ENCODE data around the gene ZSWIM4.
"Not testable (repeated sequence)": the region's sequence is repeated elsewhere in the genome, so short reads cannot be mapped to it uniquely, and the experiment has no call there.

The ZSWIM4 gene

GRCh38 chr19:13790354-13790753 is 4.9 kb upstream of the ZSWIM4 start:
- no peaks in the 10 kb centered on the region for H3K36me3 ChIP-seq (ENCODE audit: low read depth)
- no peaks in the 10 kb centered on the region for H3K9me3 ChIP-seq (ENCODE audit: severe bottlenecking)
- ATAC-seq (ENCODE audit: low read depth) (no peak), DNase-seq (ENCODE audit: low spot score) (no peak)
- H3K4me3 ChIP-seq (ENCODE audit: severe bottlenecking): no peak overlapping the region
- no peak overlapping the region for H3K27ac ChIP-seq (ENCODE audit: poor library complexity, severe bottlenecking)
- H3K27me3 ChIP-seq (ENCODE audit: insufficient read depth, poor library complexity, severe bottlenecking): no peaks in the 10 kb centered on the region
- peaks cover 9% of the 10 kb centered on the region for H3K4me1 ChIP-seq (ENCODE audit: insufficient read depth, poor library complexity, severe bottlenecking)
- TF ChIP-seq CTCF (IDR thresholded peaks at IDR 0.05; ENCODE audit: poor library complexity, severe bottlenecking): no peak

GRCh38 chr19:13793317-13793716 is 1.9 kb upstream of the ZSWIM4 start:
- H3K27me3 ChIP-seq (ENCODE audit: insufficient read depth, poor library complexity, severe bottlenecking); DNase-seq (ENCODE audit: low spot score); H3K36me3 ChIP-seq (ENCODE audit: low read depth); H3K9me3 ChIP-seq (ENCODE audit: severe bottlenecking); H3K4me3 ChIP-seq (ENCODE audit: severe bottlenecking); ATAC-seq (ENCODE audit: low read depth): not testable (repeated sequence)
- Histone ChIP-seq H3K27ac (ENCODE audit: poor library complexity, severe bottlenecking) (peak overlapping the region; percentile 91), H3K4me1 (ENCODE audit: insufficient read depth, poor library complexity, severe bottlenecking) (peaks cover 13% of the 10 kb centered on the region)

- H3K27me3 ChIP-seq (ENCODE audit: insufficient read depth, poor library complexity, severe bottlenecking): no peaks in the 10 kb centered on the region
- no peak for ATAC-seq (ENCODE audit: low read depth)
- H3K9me3 ChIP-seq (ENCODE audit: severe bottlenecking): no peaks in the 10 kb centered on the region
- TF ChIP-seq CTCF (IDR thresholded peaks at IDR 0.05; ENCODE audit: poor library complexity, severe bottlenecking): no peak
- no peak for DNase-seq (ENCODE audit: low spot score)
- H3K27ac ChIP-seq (ENCODE audit: poor library complexity, severe bottlenecking): peak overlapping the region; percentile 91
- no peaks in the 10 kb centered on the region for H3K36me3 ChIP-seq (ENCODE audit: low read depth)
- H3K4me1 ChIP-seq (ENCODE audit: insufficient read depth, poor library complexity, severe bottlenecking): peaks cover 13% of the 10 kb centered on the region
- peak overlapping the region; percentile 98 for H3K4me3 ChIP-seq (ENCODE audit: severe bottlenecking)
Observed at GRCh38 chr19:13794398-13794756, 866 bp upstream of the ZSWIM4 start.

GRCh38 chr19:13795595-13796300 is 505 bp downstream of the ZSWIM4 start:
- DNase-seq (ENCODE audit: low spot score) (no peak), ATAC-seq (ENCODE audit: low read depth) (peak; percentile 2; the same call in 1 of the 3 replicates)
- H3K4me1 ChIP-seq (ENCODE audit: insufficient read depth, poor library complexity, severe bottlenecking): peaks cover 13% of the 10 kb centered on the region

GRCh38 chr19:13796301-13797057 is 1.2 kb downstream of the ZSWIM4 start:
- H3K36me3 ChIP-seq (ENCODE audit: low read depth): no peaks in the 10 kb centered on the region
- ATAC-seq (ENCODE audit: low read depth): peak; percentile 58
- H3K4me1 ChIP-seq (ENCODE audit: insufficient read depth, poor library complexity, severe bottlenecking): peaks cover 13% of the 10 kb centered on the region
- no peaks in the 10 kb centered on the region for H3K27me3 ChIP-seq (ENCODE audit: insufficient read depth, poor library complexity, severe bottlenecking)
- peak; percentile 57 for TF ChIP-seq CTCF (IDR thresholded peaks at IDR 0.05; ENCODE audit: poor library complexity, severe bottlenecking)
- peak overlapping the region; percentile 98 for H3K4me3 ChIP-seq (ENCODE audit: severe bottlenecking)
- peak overlapping the region; percentile 91 for H3K27ac ChIP-seq (ENCODE audit: poor library complexity, severe bottlenecking)
- DNase-seq (ENCODE audit: low spot score): peak; percentile 92
- H3K9me3 ChIP-seq (ENCODE audit: severe bottlenecking): no peaks in the 10 kb centered on the region

More at GRCh38 chr19:13795595-13796300, 505 bp downstream of the ZSWIM4 start:
- Histone ChIP-seq H3K27ac (ENCODE audit: poor library complexity, severe bottlenecking) (peak overlapping the region; percentile 91), H3K27me3 (ENCODE audit: insufficient read depth, poor library complexity, severe bottlenecking) (no peaks in the 10 kb centered on the region), H3K9me3 (ENCODE audit: severe bottlenecking) (no peaks in the 10 kb centered on the region), H3K36me3 (ENCODE audit: low read depth) (no peaks in the 10 kb centered on the region), H3K4me3 (ENCODE audit: severe bottlenecking) (peak overlapping the region; percentile 98)
- TF ChIP-seq CTCF (IDR thresholded peaks at IDR 0.05; ENCODE audit: poor library complexity, severe bottlenecking): no peak

Data from RWPE2 (cell line).